DND-41 (cell line): ENCODE results near the gene KPNA1.

ENCODE experiments used
- ATAC-seq: fragments of 200-7000 bp; cut with Tn5 transposase; 3 replicates; pipeline ENCODE4 v1.9.1; 2021; ENCODE audit warnings: low read depth; ENCODE audit not compliant: insufficient read depth
- DNase-seq: peaks from one replicate; pipeline ENCODE4 v3.0.0-alpha.2; 2020
- H2AFZ ChIP-seq: 2 replicates; pipeline ENCODE4 v1.6.0; 2012; ENCODE audit warnings: low read depth, low read length
- H3K27ac ChIP-seq: 2 replicates; pipeline ENCODE4 v1.5.1; 2012; ENCODE audit warnings: low read length, inconsistent platforms
- H3K27me3 ChIP-seq: fragments of 200-600 bp; sonication (generic); 2 replicates; pipeline ENCODE4 v1.6.0; 2012; ENCODE audit warnings: low read length, mild to moderate bottlenecking, inconsistent platforms; ENCODE audit not compliant: insufficient read depth, poor library complexity
- H3K36me3 ChIP-seq: 2 replicates; pipeline ENCODE4 v1.5.1; 2012; ENCODE audit warnings: low read length, inconsistent platforms; ENCODE audit not compliant: insufficient read depth
- H3K4me1 ChIP-seq: 2 replicates; pipeline ENCODE4 v1.5.1; 2012; ENCODE audit warnings: mild to moderate bottlenecking, low read length; ENCODE audit not compliant: insufficient read depth
- H3K4me2 ChIP-seq: 2 replicates; pipeline ENCODE4 v1.6.0; 2012; ENCODE audit warnings: mild to moderate bottlenecking, moderate library complexity, low read length, inconsistent platforms; ENCODE audit not compliant: insufficient read depth
- H3K4me3 ChIP-seq, 2 experiments: fragments of 200-600 bp in 1 of 2; shearing (Covaris generic) in 1 of 2; 2 replicates each; pipeline ENCODE4 v1.5.1; 2012 to 2016; ENCODE audit warnings: inconsistent platforms in 2 of 2, low read length in 2 of 2, mild to moderate bottlenecking in 2 of 2, low read depth in 1 of 2, moderate library complexity in 1 of 2
- H3K79me2 ChIP-seq: 2 replicates; pipeline ENCODE4 v1.6.0; 2012; ENCODE audit warnings: low read length, inconsistent platforms; ENCODE audit not compliant: insufficient read depth
- H3K9ac ChIP-seq: 2 replicates; pipeline ENCODE4 v1.6.0; 2012; ENCODE audit warnings: low read depth, mild to moderate bottlenecking, inconsistent platforms, low read length, moderate library complexity
- H3K9me3 ChIP-seq: 2 replicates; pipeline ENCODE4 v1.5.1; 2012; ENCODE audit warnings: low read length, moderate library complexity, mild to moderate bottlenecking, inconsistent platforms; ENCODE audit not compliant: insufficient read depth, severe bottlenecking
- H4K20me1 ChIP-seq: 2 replicates; pipeline ENCODE4 v1.6.0; 2012; ENCODE audit warnings: low read length; ENCODE audit not compliant: insufficient read depth
- EZH2 ChIP-seq: IDR thresholded peaks from 3 replicates; pipeline ENCODE4 v1.6.1; 2012; ENCODE audit warnings: borderline replicate concordance, low read depth, mild to moderate bottlenecking, moderate library complexity, low read length, inconsistent platforms; ENCODE audit not compliant: severe bottlenecking
- TF ChIP-seq, protein P1 (sequence below): IDR thresholded peaks from 2 replicates; pipeline ENCODE4 v1.5.1; 2012; ENCODE audit warnings: borderline replicate concordance, low read length, moderate library complexity, mild to moderate bottlenecking; ENCODE audit not compliant: poor library complexity, severe bottlenecking; ENCODE audit errors: extremely low read depth

Gene KPNA1

DNA sequence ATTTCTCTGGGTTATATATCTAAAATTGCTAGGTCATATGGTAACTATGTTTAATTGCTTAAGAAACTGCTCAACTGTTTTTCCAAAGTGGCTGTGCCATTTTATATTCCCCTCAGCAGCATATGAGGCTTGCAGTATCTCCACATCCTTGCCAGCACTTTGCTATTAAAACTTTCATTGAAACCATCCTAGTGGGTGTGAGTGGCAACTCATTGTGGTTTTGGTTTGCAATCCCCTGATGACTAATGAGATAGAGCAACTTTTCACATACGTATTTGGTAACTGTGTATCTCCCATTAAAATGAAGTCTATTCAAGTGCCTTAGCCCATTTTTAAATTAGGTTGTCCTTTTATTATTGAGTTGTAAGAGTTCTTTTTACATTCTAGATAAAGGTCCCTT lies 17.3 kb downstream of the KPNA1 start:
- Histone ChIP-seq H3K4me3 (no peak overlapping the region), H3K36me3 (peaks cover 44% of the 10 kb centered on the region), H3K79me2 (peaks cover 100% of the 10 kb centered on the region), H3K4me1 (peaks cover 10% of the 10 kb centered on the region; the same call in 1 of the 2 replicates), H3K27me3 (no peaks in the 10 kb centered on the region), H3K9me3 (no peaks in the 10 kb centered on the region), H3K9ac (no peak overlapping the region), H2AFZ (no peak overlapping the region), H3K27ac (no peak overlapping the region), H4K20me1 (peaks cover 62% of the 10 kb centered on the region), H3K4me2 (no peak overlapping the region)
- DNase-seq = peak; percentile 35
- TF ChIP-seq, protein P1, sequence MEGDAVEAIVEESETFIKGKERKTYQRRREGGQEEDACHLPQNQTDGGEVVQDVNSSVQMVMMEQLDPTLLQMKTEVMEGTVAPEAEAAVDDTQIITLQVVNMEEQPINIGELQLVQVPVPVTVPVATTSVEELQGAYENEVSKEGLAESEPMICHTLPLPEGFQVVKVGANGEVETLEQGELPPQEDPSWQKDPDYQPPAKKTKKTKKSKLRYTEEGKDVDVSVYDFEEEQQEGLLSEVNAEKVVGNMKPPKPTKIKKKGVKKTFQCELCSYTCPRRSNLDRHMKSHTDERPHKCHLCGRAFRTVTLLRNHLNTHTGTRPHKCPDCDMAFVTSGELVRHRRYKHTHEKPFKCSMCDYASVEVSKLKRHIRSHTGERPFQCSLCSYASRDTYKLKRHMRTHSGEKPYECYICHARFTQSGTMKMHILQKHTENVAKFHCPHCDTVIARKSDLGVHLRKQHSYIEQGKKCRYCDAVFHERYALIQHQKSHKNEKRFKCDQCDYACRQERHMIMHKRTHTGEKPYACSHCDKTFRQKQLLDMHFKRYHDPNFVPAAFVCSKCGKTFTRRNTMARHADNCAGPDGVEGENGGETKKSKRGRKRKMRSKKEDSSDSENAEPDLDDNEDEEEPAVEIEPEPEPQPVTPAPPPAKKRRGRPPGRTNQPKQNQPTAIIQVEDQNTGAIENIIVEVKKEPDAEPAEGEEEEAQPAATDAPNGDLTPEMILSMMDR = no peak
- no peak for TF ChIP-seq EZH2
- ATAC-seq = peak; percentile 95

GRCh38 chr3:122496508-122496907 lies 18.2 kb downstream of the KPNA1 start:
- ATAC-seq (no peak), DNase-seq (no peak)
- Histone ChIP-seq H3K4me1 (peaks cover 10% of the 10 kb centered on the region; the same call in 1 of the 2 replicates), H3K4me3 (no peak overlapping the region), H3K79me2 (peaks cover 96% of the 10 kb centered on the region), H2AFZ (no peak overlapping the region), H3K36me3 (peaks cover 48% of the 10 kb centered on the region), H3K9ac (no peak overlapping the region), H3K4me2 (no peak overlapping the region), H4K20me1 (peaks cover 54% of the 10 kb centered on the region), H3K27ac (no peak overlapping the region), H3K9me3 (no peaks in the 10 kb centered on the region), H3K27me3 (no peaks in the 10 kb centered on the region)
- TF ChIP-seq, protein P1 = no peak
- TF ChIP-seq EZH2 = no peak

GRCh38 chr3:122493296-122493695 lies 21.4 kb downstream of the KPNA1 start:
- H2AFZ ChIP-seq = no peak overlapping the region
- H3K4me1 ChIP-seq = peaks cover 6% of the 10 kb centered on the region; the same call in 1 of the 2 replicates
- TF ChIP-seq EZH2 = no peak
- TF ChIP-seq, protein P1 = no peak
- peaks cover 33% of the 10 kb centered on the region for H4K20me1 ChIP-seq
- H3K27ac ChIP-seq = no peak overlapping the region
- H3K4me3 ChIP-seq = no peak overlapping the region
- no peak for ATAC-seq
- H3K36me3 ChIP-seq = peaks cover 58% of the 10 kb centered on the region
- no peak overlapping the region for H3K4me2 ChIP-seq
- no peaks in the 10 kb centered on the region for H3K9me3 ChIP-seq
- peaks cover 92% of the 10 kb centered on the region for H3K79me2 ChIP-seq
- H3K27me3 ChIP-seq = no peaks in the 10 kb centered on the region
- no peak for DNase-seq
- H3K9ac ChIP-seq = no peak overlapping the region
